Thoracic aorta (tissue), 2 donors: ENCODE results near the gene DHRS1. TPM values are rescaled to one million over a fixed set of nuclear protein-coding genes. Genes with fewer than 3 reads are reported as not detected.

ENCODE experiments used
- ATAC-seq: fragments of 150-250 bp; one replicate; pipeline ENCODE4 v1.8.0; 2017; ENCODE audit warnings: low read depth; ENCODE audit not compliant: insufficient number of reproducible peaks, low FRiP score
- DNase-seq: peaks from one replicate; pipeline ENCODE4 v3.0.0-alpha.2; 2020; ENCODE audit warnings: low spot score
- H3K27ac ChIP-seq, 2 donors: fragments of 200-600 bp; sonication (generic); 1 replicate in 1 of 2; 2 replicates in 1 of 2; pipeline ENCODE4 v1.5.1; 2016; ENCODE audit warnings: mild to moderate bottlenecking in 2 of 2, moderate library complexity in 2 of 2
- H3K27me3 ChIP-seq: fragments of 200-600 bp; sonication (generic); replicated peaks from 2 replicates; pipeline ENCODE4 v1.6.0; 2016; ENCODE audit warnings: mild to moderate bottlenecking; ENCODE audit not compliant: insufficient read depth
- H3K36me3 ChIP-seq: fragments of 200-600 bp; sonication (generic); one replicate; pipeline ENCODE4 v1.5.1; 2016
- H3K4me1 ChIP-seq, 2 donors: fragments of 200-600 bp; sonication (generic); 1 replicate in 1 of 2; 2 replicates in 1 of 2; pipeline versions ENCODE4 v1.5.1 to v1.6.0; 2016; ENCODE audit warnings: low read depth in 2 of 2, mild to moderate bottlenecking in 1 of 2; ENCODE audit not compliant: control insufficient read depth in 1 of 2
- H3K4me3 ChIP-seq: fragments of 200-600 bp; sonication (generic); 2 replicates; pipeline ENCODE4 v1.5.1; 2016; ENCODE audit warnings: mild to moderate bottlenecking
- H3K9me3 ChIP-seq: fragments of 200-600 bp; sonication (generic); 2 replicates; pipeline ENCODE4 v1.5.1; 2016
- CTCF ChIP-seq: fragments of 200-600 bp; sonication (generic); IDR thresholded peaks from one replicate; pipeline ENCODE4 v1.5.1; 2019; ENCODE audit warnings: antibody characterized with exemption
- total RNA-seq, 2 donors: library from RNA; depleted of rRNA; stranded (reverse); fragments of >200 nt; gene quantifications; one replicate each; pipeline versions ENCODE4 v1.1.0 to v1.2.3, GENCODE V29; 2016

The DHRS1 gene
- total RNA-seq, 2 donors from 2014 or later = 25.5 to 31.4 TPM

DNA sequence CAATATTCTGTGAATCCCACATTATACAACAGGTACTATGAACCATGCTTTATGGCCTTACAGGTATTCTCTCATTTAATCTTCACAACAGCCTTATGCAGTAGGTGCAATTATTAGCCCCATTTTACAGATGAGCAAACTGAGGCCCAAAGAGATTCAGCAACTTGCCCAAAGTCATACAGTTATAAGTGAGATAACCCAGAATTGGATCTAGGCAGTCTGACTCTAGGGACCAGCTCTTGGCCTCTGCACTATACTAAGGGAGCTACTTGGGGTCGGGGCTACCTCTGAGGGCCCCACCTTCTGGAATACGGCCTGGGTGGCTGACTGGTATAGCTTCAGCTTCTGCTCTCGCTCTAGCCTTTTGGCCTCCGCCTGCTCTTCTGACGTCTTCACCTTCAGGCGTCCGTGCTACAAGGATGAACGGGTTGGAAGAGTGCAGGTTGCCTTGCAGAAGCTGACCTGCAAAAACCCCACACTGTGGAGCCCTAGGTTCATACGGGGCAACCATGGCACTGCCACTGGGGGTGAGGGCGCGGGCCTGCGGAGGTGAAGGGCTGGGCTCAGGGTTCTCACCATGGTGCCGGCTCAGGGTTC lies 28.9 kb downstream of the DHRS1 start:
- ATAC-seq = no peak

GRCh38 chr14:24269910-24270536 lies 29.6 kb downstream of the DHRS1 start:
- Histone ChIP-seq H3K9me3 (no peaks in the 10 kb centered on the region), H3K36me3 (peaks cover 9% of the 10 kb centered on the region), H3K27ac (no peak overlapping the region), H3K4me3 (no peak overlapping the region), H3K27me3 (no peaks in the 10 kb centered on the region), H3K4me1 (peaks cover 3 to 9% of the 10 kb centered on the region in 2 donors)
- ATAC-seq = no peak
- DNase-seq = no peak
- no peak for TF ChIP-seq CTCF

More for the DNA sequence above, 28.9 kb downstream of the DHRS1 start:
- H3K9me3 ChIP-seq = no peaks in the 10 kb centered on the region
- no peak for DNase-seq
- H3K36me3 ChIP-seq = peaks cover 9% of the 10 kb centered on the region
- H3K4me3 ChIP-seq = peak overlapping the region; percentile 79
- H3K27me3 ChIP-seq = no peaks in the 10 kb centered on the region
- H3K4me1 ChIP-seq = peaks cover 3 to 9% of the 10 kb centered on the region in 2 donors
- H3K27ac ChIP-seq = peak overlapping the region; percentile 94 to 95
- TF ChIP-seq CTCF = no peak

DNA sequence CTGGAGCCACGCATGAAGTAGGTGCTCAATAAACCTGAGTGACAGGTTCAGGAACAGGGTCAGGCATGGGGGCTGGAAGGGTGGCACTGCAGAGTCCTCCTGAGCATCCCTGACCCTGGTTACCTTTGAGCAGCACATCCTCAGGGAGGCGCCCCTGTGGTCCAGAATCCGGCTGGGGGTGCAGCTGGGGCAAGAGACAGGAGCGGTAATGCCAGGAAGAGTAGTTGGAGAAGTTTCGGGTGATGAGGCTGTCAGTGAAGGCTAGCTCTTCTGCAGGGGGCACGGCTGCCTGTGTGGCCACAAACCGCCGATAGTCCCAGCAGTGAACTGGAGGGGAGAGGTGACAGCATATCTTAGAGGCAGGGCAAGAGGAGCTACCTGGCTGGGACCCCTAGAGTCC lies 30.2 kb downstream of the DHRS1 start:
- DNase-seq (no peak), ATAC-seq (no peak)
- Histone ChIP-seq H3K4me3 (no peak overlapping the region), H3K4me1 (peaks cover 3 to 9% of the 10 kb centered on the region in 2 donors), H3K27ac (no peak overlapping the region), H3K36me3 (peaks cover 9% of the 10 kb centered on the region), H3K9me3 (no peaks in the 10 kb centered on the region), H3K27me3 (no peaks in the 10 kb centered on the region)
- no peak for TF ChIP-seq CTCF

GRCh38 chr14:24268225-24268624 lies 31.4 kb downstream of the DHRS1 start:
- DNase-seq (no peak), ATAC-seq (no peak)
- H3K27ac ChIP-seq = no peak overlapping the region
- peaks cover 3 to 9% of the 10 kb centered on the region in 2 donors for H3K4me1 ChIP-seq
- no peak for TF ChIP-seq CTCF
- H3K36me3 ChIP-seq = peaks cover 9% of the 10 kb centered on the region
- no peaks in the 10 kb centered on the region for H3K27me3 ChIP-seq
- no peaks in the 10 kb centered on the region for H3K9me3 ChIP-seq
- H3K4me3 ChIP-seq = no peak overlapping the region

- Histone ChIP-seq H3K4me1 (peaks cover 3 to 9% of the 10 kb centered on the region in 2 donors), H3K27me3 (no peaks in the 10 kb centered on the region), H3K27ac (no peak overlapping the region), H3K36me3 (peaks cover 9% of the 10 kb centered on the region), H3K4me3 (no peak overlapping the region), H3K9me3 (no peaks in the 10 kb centered on the region)
- no peak for ATAC-seq
- no peak for TF ChIP-seq CTCF
- no peak for DNase-seq
Measured at GRCh38 chr14:24267516-24267915, 32.1 kb downstream of the DHRS1 start.
